ENCODE data around the gene TLL1.

The TLL1 gene

GRCh38 chr4:165872461-165873297 is at the start of gene TLL1:
TSS of gene TLL1 (plus strand) at chr4:165873237. CDS start at chr4:165873905, 668 bp downstream.
- peak within 1 kb of the TSS; percentile 23 for H3K4me3 Mint-ChIP-seq
- H3K36me3 Mint-ChIP-seq: no peaks in the 10 kb centered on the region
- no peak within 1 kb of the TSS for H3K27ac Mint-ChIP-seq
- H3K27me3 Mint-ChIP-seq: peaks cover 45% of the 10 kb centered on the region
- no peaks in the 10 kb centered on the region for H3K9me3 Mint-ChIP-seq
- peaks cover 16% of the 10 kb centered on the region for H3K4me1 Mint-ChIP-seq

DNA sequence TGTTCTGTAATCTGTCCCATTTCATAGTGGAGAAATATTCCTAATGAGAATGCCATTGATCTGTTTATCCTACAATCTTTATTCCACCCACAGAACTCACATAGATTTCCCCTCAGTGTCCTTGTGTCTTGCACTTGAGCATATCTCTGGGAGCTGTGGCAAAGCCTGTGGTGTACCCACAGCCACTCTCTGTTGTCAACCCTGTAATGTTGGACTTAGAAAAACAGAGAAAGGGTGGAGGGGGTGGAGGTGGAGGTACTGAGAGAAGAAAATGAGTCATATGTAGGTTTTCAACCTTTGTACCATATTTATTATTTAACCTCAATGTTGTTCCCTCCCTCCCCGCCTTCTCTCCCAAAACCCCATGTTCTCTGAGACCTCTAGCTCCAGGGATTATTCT is 46.9 kb upstream of the TLL1 start:
- no peak overlapping the region for H3K4me3 Mint-ChIP-seq
- no peaks in the 10 kb centered on the region for H3K27me3 Mint-ChIP-seq
- H3K27ac Mint-ChIP-seq: no peak overlapping the region
- no peaks in the 10 kb centered on the region for H3K4me1 Mint-ChIP-seq
- no peaks in the 10 kb centered on the region for H3K36me3 Mint-ChIP-seq
- no peaks in the 10 kb centered on the region for H3K9me3 Mint-ChIP-seq

DNA sequence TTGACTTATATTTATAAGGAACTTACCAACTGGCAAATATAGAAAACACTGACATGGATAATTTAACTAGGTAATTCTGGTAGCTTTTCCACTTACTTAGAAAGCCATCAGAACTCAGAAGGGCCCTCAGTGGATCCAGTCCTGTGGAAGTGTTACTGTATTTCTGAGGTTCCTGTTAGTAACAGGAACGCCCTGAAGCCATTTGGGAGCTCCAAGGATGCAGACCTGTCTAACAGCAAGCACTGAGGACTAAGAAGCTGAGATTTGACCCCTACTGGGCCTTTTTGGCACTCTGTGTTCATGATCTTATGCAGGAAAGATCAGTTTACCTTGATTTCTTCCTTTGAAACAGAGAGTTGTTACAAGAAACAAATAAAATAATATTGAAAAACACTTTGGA is 46.0 kb upstream of the TLL1 start:
- no peak overlapping the region for H3K4me3 Mint-ChIP-seq
- no peaks in the 10 kb centered on the region for H3K4me1 Mint-ChIP-seq
- no peaks in the 10 kb centered on the region for H3K9me3 Mint-ChIP-seq
- no peaks in the 10 kb centered on the region for H3K36me3 Mint-ChIP-seq
- H3K27ac Mint-ChIP-seq: no peak overlapping the region
- H3K27me3 Mint-ChIP-seq: no peaks in the 10 kb centered on the region

- H3K36me3 Mint-ChIP-seq: no peaks in the 10 kb centered on the region
- H3K27ac Mint-ChIP-seq: no peak overlapping the region
- H3K4me3 Mint-ChIP-seq: no peak overlapping the region
- H3K27me3 Mint-ChIP-seq: no peaks in the 10 kb centered on the region
- no peaks in the 10 kb centered on the region for H3K4me1 Mint-ChIP-seq
- no peaks in the 10 kb centered on the region for H3K9me3 Mint-ChIP-seq
These were observed 44.1 kb upstream of the TLL1 start for GRCh38 chr4:165828928-165829327.

DNA sequence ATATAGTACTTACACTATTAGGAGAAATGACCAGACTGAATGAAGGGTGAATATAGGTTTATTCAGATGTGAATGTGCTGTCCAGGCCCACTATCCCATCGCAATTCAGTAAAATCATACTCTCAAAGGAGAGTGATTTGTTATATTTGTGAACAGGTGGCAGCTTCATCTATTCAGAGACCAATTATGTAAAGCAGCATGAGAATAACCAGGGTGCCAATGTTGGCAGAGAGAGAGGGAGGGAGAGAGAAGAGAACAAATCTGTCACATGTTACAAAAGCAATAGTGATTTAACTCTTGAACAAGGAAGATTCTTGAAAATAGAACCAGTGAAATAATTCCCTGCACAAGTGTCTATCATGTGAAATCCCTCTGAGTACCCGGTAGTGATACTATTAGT is 38.9 kb upstream of the TLL1 start:
- no peak overlapping the region for H3K27ac Mint-ChIP-seq
- no peaks in the 10 kb centered on the region for H3K27me3 Mint-ChIP-seq
- H3K4me1 Mint-ChIP-seq: no peaks in the 10 kb centered on the region

DNA sequence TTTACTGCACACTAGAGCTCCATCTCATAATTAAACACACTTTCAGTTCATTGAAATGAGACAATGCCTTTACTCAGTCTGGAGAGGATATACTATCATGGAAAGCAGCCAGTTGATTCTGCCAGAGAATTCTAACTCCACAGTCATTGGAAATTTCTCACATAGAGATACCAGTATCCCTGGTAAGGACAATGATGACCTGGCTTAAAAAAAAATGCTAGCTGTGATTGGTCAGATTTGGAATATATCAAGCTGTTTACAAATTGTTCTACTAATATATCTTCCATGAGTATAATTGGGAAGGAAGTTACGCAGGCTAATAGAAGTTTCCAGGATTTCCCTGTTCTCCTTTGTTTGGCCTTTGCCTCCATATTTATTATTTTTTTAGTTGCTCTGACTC is 34.5 kb upstream of the TLL1 start:
- H3K4me3 Mint-ChIP-seq: no peak overlapping the region
- no peak overlapping the region for H3K27ac Mint-ChIP-seq

More for the DNA sequence above, 38.9 kb upstream of the TLL1 start:
- Mint-ChIP-seq H3K9me3 (no peaks in the 10 kb centered on the region), H3K4me3 (no peak overlapping the region), H3K36me3 (no peaks in the 10 kb centered on the region)

DNA sequence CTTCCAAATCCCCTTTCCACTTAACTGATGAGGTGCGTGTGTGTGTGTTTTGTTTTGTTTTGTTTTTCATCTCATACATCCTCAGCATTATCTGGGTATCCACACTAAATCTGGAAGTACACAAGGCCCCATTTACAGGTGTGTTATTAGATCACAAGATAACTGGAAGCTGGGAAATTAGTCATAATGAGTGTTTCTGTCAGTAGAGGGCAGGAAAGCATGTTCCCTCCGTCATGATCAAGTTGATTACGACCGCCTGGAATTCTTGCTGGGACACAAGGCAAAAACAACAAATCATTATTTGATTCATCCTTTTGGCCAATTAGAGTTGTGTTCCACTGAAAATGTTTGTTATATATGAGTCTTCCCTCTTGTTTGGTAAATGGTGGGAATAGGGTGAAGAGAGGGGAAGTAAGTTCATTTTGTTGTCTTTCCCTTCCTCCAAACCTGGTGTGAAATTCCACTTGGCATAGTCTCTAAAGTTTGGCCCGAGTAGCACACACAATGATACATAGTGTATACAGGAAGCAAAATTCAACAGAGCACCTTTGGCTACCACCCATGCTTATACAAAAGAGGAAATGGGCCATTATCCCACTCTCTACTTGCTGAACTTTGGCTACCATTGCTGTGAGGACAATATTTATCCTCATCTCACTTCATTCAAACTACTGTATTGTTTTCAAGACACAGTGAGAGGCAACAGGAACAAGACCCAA is 33.3 kb upstream of the TLL1 start:
- H3K9me3 Mint-ChIP-seq: no peaks in the 10 kb centered on the region
- H3K36me3 Mint-ChIP-seq: no peaks in the 10 kb centered on the region
- no peaks in the 10 kb centered on the region for H3K4me1 Mint-ChIP-seq
- H3K27ac Mint-ChIP-seq: no peak overlapping the region
- H3K4me3 Mint-ChIP-seq: no peak overlapping the region
- no peaks in the 10 kb centered on the region for H3K27me3 Mint-ChIP-seq

More for the DNA sequence above, 34.5 kb upstream of the TLL1 start:
- Mint-ChIP-seq H3K36me3 (no peaks in the 10 kb centered on the region), H3K9me3 (no peaks in the 10 kb centered on the region), H3K4me1 (no peaks in the 10 kb centered on the region), H3K27me3 (no peaks in the 10 kb centered on the region)

- no peaks in the 10 kb centered on the region for H3K4me1 Mint-ChIP-seq
- no peak overlapping the region for H3K27ac Mint-ChIP-seq
- H3K9me3 Mint-ChIP-seq: no peaks in the 10 kb centered on the region
- no peak overlapping the region for H3K4me3 Mint-ChIP-seq
- H3K36me3 Mint-ChIP-seq: no peaks in the 10 kb centered on the region
- H3K27me3 Mint-ChIP-seq: no peaks in the 10 kb centered on the region
These were observed 30.4 kb upstream of the TLL1 start for GRCh38 chr4:165842684-165843083.

- no peaks in the 10 kb centered on the region for H3K9me3 Mint-ChIP-seq
- H3K27ac Mint-ChIP-seq: no peak overlapping the region
- no peaks in the 10 kb centered on the region for H3K36me3 Mint-ChIP-seq
- H3K4me1 Mint-ChIP-seq: no peaks in the 10 kb centered on the region
- H3K27me3 Mint-ChIP-seq: no peaks in the 10 kb centered on the region
- no peak overlapping the region for H3K4me3 Mint-ChIP-seq
These were observed 28.9 kb upstream of the TLL1 start for GRCh38 chr4:165844161-165844560.

DNA sequence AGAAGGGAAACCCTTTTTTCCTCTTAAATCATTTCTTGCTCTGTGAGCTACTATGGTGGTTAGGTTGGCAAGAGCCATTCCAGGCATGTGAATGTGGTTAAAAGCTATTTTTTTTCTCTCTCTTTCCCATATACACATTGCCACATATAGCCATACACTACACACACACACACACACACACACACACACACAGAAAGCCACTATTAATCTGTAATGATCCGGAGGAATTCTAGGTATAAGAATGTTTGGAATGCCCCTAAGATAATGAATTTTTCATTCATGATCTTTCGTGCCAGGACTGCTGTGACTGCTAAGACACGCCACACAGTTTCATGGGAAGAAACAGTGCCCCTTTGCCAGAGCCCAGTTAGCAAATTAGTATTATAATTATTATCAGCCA is 21.8 kb upstream of the TLL1 start:
- Mint-ChIP-seq H3K36me3 (no peaks in the 10 kb centered on the region), H3K4me3 (no peak overlapping the region), H3K27ac (no peak overlapping the region), H3K27me3 (no peaks in the 10 kb centered on the region), H3K4me1 (no peaks in the 10 kb centered on the region), H3K9me3 (no peaks in the 10 kb centered on the region)

DNA sequence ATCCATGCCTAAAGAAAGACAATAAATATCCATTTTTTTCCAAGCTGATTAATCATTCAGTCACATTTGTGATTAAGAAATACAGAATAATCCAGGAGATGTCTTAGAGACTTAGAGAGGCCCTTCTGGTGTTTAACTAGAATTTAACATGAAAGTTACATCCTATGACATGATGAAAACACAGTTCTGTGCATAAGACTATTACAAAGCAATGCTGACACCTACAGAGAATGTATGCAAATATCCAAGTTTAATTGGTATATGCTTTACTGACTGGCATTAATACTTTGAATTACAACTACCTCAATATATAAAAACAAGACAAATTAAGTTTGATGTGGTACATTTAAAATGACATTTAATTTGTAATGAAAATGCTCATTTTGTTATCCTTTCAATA is 17.8 kb upstream of the TLL1 start:
- no peak overlapping the region for H3K27ac Mint-ChIP-seq
- peaks cover 1% of the 10 kb centered on the region for H3K27me3 Mint-ChIP-seq
- H3K36me3 Mint-ChIP-seq: no peaks in the 10 kb centered on the region
- no peak overlapping the region for H3K4me3 Mint-ChIP-seq
- no peaks in the 10 kb centered on the region for H3K4me1 Mint-ChIP-seq
- H3K9me3 Mint-ChIP-seq: no peaks in the 10 kb centered on the region

DNA sequence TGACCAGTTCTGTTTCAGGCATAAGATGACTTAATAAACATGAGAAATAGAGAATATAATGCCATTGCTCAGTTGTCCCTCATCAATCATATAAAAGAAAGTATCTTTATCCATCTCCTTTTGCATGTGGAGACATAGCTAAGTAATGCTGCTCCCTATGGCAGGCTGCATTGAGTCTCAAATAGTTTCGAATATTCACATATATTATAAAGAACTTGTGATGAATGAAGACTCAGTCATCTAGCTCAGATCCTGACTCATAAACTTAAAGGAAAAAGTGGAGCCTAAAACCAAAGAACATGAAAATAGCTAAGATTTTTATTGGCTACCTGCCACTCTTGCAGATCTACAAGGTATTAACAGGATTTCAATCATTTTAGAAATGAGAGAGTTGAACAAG is 11.7 kb upstream of the TLL1 start:
- no peak overlapping the region for H3K4me3 Mint-ChIP-seq
- peaks cover 1% of the 10 kb centered on the region for H3K27me3 Mint-ChIP-seq
- no peaks in the 10 kb centered on the region for H3K9me3 Mint-ChIP-seq
- H3K27ac Mint-ChIP-seq: no peak overlapping the region
- no peaks in the 10 kb centered on the region for H3K36me3 Mint-ChIP-seq
- H3K4me1 Mint-ChIP-seq: no peaks in the 10 kb centered on the region

DNA sequence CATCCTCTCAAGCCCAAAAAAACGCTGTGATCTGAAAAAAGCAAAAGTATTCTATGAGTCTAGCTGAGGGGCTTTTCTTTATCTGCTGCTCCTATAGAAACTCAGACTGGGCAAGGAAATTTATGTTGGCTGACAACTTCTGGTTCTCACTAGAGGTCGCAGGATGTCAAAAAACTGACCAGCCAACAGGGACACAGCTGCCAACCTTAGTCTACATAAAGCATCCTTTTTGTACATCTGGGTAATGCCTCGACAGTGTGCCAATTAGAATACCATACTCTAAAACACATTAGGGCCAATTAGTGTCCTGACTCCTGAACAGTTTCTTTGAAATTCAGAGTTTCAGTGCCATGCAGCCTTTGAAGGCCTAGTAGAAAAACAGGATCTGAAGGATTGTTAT is 8.8 kb upstream of the TLL1 start:
- Mint-ChIP-seq H3K9me3 (no peaks in the 10 kb centered on the region), H3K36me3 (no peaks in the 10 kb centered on the region), H3K27me3 (peaks cover 3% of the 10 kb centered on the region), H3K4me3 (no peak overlapping the region), H3K4me1 (no peaks in the 10 kb centered on the region), H3K27ac (no peak overlapping the region)

- Mint-ChIP-seq H3K27me3 (peaks cover 6% of the 10 kb centered on the region), H3K27ac (no peak overlapping the region), H3K9me3 (no peaks in the 10 kb centered on the region), H3K4me1 (no peaks in the 10 kb centered on the region), H3K36me3 (no peaks in the 10 kb centered on the region), H3K4me3 (no peak overlapping the region)
These were observed 6.9 kb upstream of the TLL1 start for GRCh38 chr4:165866019-165866650.

- H3K9me3 Mint-ChIP-seq: no peaks in the 10 kb centered on the region
- H3K4me3 Mint-ChIP-seq: no peak overlapping the region
- H3K4me1 Mint-ChIP-seq: peaks cover 5% of the 10 kb centered on the region
- H3K36me3 Mint-ChIP-seq: no peaks in the 10 kb centered on the region
- no peak overlapping the region for H3K27ac Mint-ChIP-seq
- peaks cover 18% of the 10 kb centered on the region for H3K27me3 Mint-ChIP-seq
These were observed 5.1 kb upstream of the TLL1 start for GRCh38 chr4:165867961-165868360.
